LNCaP clone FGC (cell line): ENCODE measurements around the gene NTRK2.

Experiments used
- DNase-seq: peaks from one replicate; pipeline ENCODE4 v3.0.0-alpha.2; 2011; ENCODE audit warnings: low read depth
- H3K4me3 ChIP-seq: 2 replicates; pipeline ENCODE4 v1.5.1; 2011; ENCODE audit warnings: mild to moderate bottlenecking, low read depth, low read length, control low read depth
- CTCF ChIP-seq: IDR thresholded peaks from 2 replicates; pipeline ENCODE4 v1.5.1; 2012; ENCODE audit warnings: mild to moderate bottlenecking; ENCODE audit not compliant: control insufficient read depth, insufficient read depth; ENCODE audit errors: extremely low read depth

NTRK2 gene

GRCh38 chr9:84669288-84670137, at the start of gene NTRK2:
Gene NTRK2 (plus strand): TSS chr9:84669729. CDS start chr9:84670749, 1,020 bp downstream.
- no peak for DNase-seq
- H3K4me3 ChIP-seq, result peak within 1 kb of the TSS; percentile 46
- TF ChIP-seq CTCF, result peak; percentile 44

GRCh38 chr9:84620338-84620737, 49.2 kb upstream of the NTRK2 start:
- H3K4me3 ChIP-seq, result no peak overlapping the region
- TF ChIP-seq CTCF, result no peak
- DNase-seq, result no peak

GRCh38 chr9:84621811-84622210, 47.7 kb upstream of the NTRK2 start:
- DNase-seq, result no peak
- TF ChIP-seq CTCF, result no peak
- H3K4me3 ChIP-seq, result no peak overlapping the region

- DNase-seq, result no peak
- no peak overlapping the region for H3K4me3 ChIP-seq
- no peak for TF ChIP-seq CTCF
These were observed 46.5 kb upstream of the NTRK2 start for GRCh38 chr9:84622981-84623380.

GRCh38 chr9:84636436-84636835, 33.1 kb upstream of the NTRK2 start:
- DNase-seq, result no peak
- TF ChIP-seq CTCF, result no peak
- H3K4me3 ChIP-seq, result no peak overlapping the region

GRCh38 chr9:84642553-84643141, 26.9 kb upstream of the NTRK2 start:
- H3K4me3 ChIP-seq, result no peak overlapping the region
- DNase-seq, result no peak
- no peak for TF ChIP-seq CTCF
